GM18508 (cell line): ENCODE results near the gene FN1.
"Not testable (repeated sequence)": the region's sequence is repeated elsewhere in the genome, so short reads cannot be mapped to it uniquely, and the experiment has no call there.

Experiments used
- ATAC-seq: cut with Tn5 transposase; IDR thresholded peaks from one replicate; pipeline ENCODE4 v1.9.1; 2021; ENCODE audit warnings: moderate number of reproducible peaks; ENCODE audit not compliant: insufficient read depth, unreplicated experiment

FN1 gene

GRCh38 chr2:215409331-215410127, 26.3 kb downstream of the FN1 start:
- ATAC-seq: no peak

- not testable (repeated sequence) for ATAC-seq
Observed at GRCh38 chr2:215408441-215408840, 27.4 kb downstream of the FN1 start.

GRCh38 chr2:215407590-215408264, 28.1 kb downstream of the FN1 start:
- no peak for ATAC-seq

- no peak for ATAC-seq
Observed at GRCh38 chr2:215407061-215407460, 28.8 kb downstream of the FN1 start.

GRCh38 chr2:215405722-215406581, 29.9 kb downstream of the FN1 start:
- ATAC-seq: no peak

- no peak for ATAC-seq
Observed at GRCh38 chr2:215404348-215405012, 31.4 kb downstream of the FN1 start.

GRCh38 chr2:215403441-215404347, 32.2 kb downstream of the FN1 start:
- no peak for ATAC-seq

GRCh38 chr2:215401896-215402379, 33.9 kb downstream of the FN1 start:
- ATAC-seq: no peak

- no peak for ATAC-seq
Observed at GRCh38 chr2:215399067-215399716, 36.7 kb downstream of the FN1 start.

- no peak for ATAC-seq
Observed at GRCh38 chr2:215397632-215398341, 38.1 kb downstream of the FN1 start.

GRCh38 chr2:215396595-215397313, 39.1 kb downstream of the FN1 start:
- ATAC-seq: no peak

- ATAC-seq: no peak
Observed at GRCh38 chr2:215395687-215396460, 40.0 kb downstream of the FN1 start.

GRCh38 chr2:215394102-215394805, 41.6 kb downstream of the FN1 start:
- no peak for ATAC-seq

GRCh38 chr2:215392687-215393270, 43.1 kb downstream of the FN1 start:
- no peak for ATAC-seq

- no peak for ATAC-seq
Observed at GRCh38 chr2:215392164-215392563, 43.7 kb downstream of the FN1 start.

GRCh38 chr2:215391531-215391930, 44.3 kb downstream of the FN1 start:
- ATAC-seq: no peak
